Dermis microvascular lymphatic vessel endothelial cell (primary cell): ENCODE measurements around the gene NPTX2. TPM values are rescaled to one million over a fixed set of nuclear protein-coding genes. Genes with fewer than 3 reads are reported as not detected.

Source experiments
- DNase-seq, 2 donors: peaks; one replicate each; pipeline versions ENCODE4 v3.0.0 to v3.0.0-alpha.2; 2010; ENCODE audit warnings: low read depth in 2 of 2
- total RNA-seq: library from RNA; depleted of rRNA; stranded (reverse); fragments of >200 nt; gene quantifications from 2 replicates; pipeline ENCODE4 v1.2.1, GENCODE V29; 2014

NPTX2 gene
- total RNA-seq, 1 donor from 2014 or later, result 6.7 TPM

DNA sequence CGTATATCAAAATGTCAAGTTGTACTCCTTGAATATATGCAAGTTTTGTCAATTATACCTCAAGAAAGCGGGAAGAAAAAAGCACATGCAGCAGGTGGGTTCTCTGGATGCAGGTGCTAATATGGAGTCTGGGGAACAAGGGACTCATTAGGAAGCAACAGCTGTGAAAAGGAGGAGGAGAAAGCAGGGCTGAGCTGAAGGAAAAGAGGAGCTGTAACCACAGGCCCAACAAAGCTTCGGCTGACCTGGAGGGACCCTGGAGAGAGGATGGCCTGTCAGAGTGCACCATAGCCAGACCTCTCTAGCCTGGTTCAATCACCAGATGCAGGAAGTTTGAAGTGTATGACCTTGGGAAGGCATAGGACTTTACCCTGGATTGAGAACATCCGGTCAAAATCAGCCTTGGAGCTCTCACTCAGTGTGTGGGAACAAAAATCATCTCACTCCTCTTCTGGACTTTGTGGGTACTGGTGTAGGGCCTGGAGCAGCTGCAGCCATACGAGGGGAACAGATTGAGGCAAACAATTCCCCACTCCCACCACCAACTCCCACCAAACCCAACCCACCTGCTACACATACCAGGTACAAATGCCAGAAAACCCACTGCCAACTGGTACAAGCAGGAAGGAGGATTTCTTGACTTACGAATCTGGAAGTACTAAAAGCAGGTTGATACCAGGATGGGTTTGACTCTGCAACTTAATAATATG lies 36.7 kb downstream of the NPTX2 start:
- no peak for DNase-seq

DNA sequence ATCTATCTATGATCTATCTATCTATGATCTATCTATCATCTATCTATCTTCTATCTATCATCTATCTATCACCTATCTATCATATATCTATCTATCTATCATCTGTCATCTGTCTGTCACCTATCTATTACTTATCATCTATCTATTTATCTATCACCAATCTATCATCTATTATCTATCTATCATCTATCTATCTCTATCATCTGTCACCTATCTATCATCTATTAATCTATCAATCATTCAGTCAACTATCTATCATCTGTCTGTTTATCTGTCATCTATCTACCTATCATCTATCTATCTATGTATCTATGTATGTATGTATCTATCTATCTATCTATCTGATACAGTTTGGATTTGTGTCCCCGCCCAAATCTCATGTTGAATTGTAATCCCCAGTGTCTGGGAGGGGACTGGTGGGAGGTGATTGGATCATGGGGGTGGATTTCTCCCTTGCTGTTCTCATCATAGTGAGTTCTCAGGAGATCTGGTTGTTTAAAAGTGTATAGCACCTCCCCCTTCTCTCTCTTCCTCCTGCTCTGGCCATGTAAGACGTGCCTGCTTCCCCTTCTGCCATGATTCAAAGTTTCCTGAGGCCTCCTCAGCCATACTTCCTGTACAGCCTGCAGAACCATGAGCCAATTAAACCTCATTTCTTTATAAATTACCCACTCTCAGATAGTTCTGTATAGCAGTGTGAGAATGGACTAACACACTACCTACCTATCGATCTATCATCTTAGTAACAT lies 37.6 kb downstream of the NPTX2 start:
- no peak for DNase-seq

DNA sequence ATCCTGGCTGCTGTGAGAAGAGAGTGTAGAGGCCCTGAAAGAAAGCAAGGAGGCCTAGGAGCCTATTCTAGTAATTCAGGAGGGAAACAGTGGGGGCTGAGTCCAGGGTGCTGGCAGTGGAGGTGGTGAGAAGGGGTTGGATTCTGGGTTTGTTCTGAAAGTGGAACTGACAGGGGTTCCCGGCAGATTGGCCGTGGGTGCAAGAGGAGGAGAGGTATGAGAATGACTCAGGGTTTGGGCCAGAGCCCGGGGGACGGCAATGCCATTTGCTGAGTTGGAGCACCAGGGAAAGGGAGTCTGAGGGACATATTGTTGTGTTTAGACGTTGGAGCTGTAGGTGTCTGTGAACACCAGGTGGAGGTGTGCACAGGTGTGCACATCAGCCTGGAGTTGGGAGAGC lies 38.5 kb downstream of the NPTX2 start:
- no peak for DNase-seq

DNA sequence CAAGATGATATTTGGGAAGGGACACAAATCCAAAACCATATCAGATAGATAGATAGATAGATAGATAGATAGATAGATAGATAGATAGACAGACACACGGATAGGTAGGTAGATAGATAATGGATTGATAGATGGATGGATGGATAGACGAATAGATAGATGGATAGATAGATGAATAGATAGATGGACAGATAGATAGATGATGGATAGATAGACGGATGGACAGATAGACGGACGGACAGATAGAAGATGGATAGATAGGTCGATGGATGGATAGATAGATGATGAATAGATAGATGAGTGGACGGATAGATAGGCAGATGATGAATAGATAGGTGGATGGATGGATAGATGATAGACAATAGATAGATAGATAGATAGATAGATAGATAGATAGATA lies 39.8 kb downstream of the NPTX2 start:
- no peak for DNase-seq

DNA sequence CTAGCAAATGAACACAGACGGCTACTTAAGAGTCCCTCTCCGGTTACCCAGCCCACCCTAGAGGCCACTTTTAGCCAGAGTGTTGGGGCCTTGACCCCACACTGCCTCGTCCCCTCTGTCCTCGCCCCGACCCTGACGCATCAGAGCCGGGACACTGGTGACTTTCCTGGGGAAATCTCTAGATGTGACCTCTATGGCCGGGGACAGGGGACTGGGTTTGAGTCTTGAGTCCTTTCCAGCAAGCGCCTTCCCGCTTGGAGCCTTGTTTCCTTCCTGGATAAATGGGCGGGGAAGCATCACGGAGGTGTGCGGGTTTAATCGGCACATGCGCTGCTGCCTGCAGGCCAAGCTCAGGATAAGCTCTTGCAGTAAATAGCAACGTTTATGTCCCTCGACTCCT lies 40.7 kb downstream of the NPTX2 start:
- no peak for DNase-seq

DNA sequence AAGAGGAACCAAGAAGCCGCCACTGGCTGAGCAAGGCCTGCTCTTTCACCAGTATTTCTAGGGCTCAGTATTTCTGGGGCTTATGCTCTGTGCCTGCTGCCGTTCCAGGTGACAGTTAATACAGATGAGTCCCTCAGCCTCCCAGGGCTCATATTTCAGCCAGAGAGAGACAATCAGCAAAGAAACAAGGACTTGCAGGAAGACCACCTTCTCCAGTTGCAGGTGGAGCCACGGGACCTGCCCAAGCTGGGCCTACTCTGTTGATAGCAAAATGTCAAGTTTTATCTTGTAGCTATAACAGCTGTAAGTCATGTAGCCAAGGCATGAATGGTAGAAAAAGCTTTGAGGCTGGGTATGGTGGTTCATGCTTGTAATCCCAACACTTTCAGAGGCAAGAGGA lies 42.7 kb downstream of the NPTX2 start:
- DNase-seq, result no peak

DNA sequence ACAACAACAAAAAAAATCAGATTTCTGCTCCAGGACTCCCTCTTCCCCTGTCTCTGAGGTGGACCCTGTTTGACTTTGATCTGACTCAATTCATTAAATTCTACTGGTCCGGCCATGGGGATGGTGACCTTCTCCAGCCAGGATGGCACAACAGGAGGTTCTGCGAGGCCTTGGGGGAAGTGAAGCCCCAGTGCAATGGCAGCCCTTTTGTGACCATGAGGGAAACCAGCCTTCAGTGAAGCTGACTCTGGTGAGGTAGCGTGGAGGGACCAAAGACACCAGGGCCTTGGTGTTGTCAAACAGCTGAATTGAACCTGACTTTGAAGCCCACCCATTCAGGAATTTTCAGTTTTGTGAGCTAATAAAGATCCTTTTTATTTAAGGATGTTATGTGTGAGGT lies 44.5 kb downstream of the NPTX2 start:
- DNase-seq, result no peak

DNA sequence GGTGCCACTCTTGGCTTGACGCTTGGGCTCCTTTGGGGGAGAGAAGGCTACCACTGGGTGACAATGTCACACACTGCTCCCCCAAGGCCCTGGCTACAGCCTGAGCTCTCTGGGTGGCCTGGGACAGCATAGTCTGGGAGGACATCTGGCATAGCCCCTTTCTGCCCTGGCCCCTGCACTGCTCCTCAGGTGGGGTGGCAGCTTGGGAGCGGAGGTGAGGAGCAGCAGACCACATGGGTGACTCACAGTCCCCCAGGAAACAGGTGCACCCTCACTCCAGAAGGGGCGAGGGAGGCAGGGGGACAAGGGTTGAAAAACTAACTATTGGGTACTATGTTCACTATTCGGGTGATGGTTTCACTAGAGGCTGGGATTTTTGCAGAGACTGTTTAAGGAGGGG lies 45.2 kb downstream of the NPTX2 start:
- DNase-seq, result no peak

DNA sequence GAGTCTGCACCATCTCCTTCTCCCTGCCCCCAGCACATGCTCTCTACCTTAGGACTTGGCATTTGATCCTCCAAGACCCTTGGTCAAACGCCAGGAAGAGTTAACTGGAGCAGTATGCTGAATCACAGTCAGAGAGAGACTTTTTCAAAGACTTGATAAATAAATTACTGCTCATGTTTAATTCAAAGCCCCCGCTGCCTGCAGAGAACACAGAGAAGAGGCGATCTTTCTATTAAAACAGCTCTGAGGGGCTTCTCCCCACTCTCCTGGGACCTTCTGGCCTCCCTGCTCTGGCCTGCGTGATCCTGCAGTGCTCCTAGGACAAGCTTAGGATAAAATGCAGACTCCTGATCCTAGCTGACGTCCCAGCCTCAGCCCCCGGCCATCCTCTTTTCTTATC lies 47.8 kb downstream of the NPTX2 start:
- no peak for DNase-seq

DNA sequence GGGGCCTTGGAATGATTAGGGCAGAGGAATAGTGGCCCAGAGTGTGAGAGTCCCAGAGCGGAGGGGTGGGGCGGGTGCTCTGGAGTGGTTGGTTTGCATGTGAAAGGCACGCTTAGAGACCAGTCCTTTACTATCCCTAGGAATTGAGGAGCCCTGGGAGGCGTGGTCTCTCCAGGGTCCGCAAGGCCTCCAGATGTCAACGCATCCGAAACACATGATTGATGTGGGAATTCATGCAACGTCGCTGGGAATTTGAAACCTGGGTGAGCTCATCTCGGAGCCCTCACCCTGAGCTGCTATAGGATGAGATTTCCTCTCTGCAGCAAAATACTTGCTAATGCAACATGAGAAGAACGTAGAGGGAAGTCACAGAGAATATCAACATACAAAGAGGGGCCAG lies 51.2 kb downstream of the NPTX2 start:
- no peak for DNase-seq

DNA sequence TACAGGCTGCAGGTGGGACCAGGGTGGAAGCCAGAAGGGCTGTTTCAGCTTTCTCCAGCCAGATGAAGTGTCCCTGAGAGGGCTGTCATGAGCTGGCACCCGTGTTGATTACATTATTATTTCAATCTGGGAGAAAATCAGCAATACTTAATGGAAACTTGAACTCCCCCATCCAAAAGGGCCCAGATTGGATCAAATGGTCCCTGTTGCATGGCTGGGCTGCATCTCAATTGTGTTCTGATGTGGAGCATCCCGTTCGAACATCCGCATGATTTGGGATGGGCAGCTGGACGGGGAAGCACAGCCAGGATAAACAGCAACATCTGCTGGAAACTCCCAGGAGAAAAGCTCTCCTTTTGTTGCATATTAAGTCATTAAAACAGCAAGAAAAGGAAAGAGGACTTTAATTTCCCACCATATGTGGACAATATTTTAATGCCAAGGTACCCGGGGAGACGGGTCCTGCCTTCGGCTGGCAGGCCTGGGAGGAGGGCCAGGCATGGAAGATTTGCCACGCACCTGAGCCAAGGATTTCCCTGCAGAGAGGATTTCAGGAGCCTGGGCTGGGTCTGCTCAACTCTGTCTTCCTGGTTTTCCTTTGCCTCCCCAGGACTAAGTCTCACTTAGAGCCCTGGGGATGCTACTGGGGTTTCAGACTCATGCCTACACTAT lies 52.4 kb downstream of the NPTX2 start:
- no peak for DNase-seq

DNA sequence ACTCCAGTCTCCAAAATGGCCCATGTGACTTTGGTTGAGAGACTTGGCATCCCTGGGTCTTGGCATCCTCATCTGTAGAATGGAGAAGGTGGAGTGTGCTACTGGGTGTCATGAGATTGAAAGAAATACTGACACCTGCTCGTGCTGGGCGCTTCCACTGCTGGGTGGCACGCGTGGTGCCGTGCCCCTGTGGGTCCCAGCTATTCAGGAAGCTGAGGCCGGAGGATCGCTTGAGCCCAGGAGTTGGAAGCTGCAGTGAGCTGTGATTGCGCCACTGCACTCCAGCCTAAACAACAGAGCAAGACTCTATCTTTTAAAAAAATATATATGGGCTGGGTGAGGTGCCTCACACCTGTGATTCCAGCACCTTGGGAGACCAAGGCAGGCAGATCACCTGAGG lies 53.1 kb downstream of the NPTX2 start:
- DNase-seq, result no peak

DNA sequence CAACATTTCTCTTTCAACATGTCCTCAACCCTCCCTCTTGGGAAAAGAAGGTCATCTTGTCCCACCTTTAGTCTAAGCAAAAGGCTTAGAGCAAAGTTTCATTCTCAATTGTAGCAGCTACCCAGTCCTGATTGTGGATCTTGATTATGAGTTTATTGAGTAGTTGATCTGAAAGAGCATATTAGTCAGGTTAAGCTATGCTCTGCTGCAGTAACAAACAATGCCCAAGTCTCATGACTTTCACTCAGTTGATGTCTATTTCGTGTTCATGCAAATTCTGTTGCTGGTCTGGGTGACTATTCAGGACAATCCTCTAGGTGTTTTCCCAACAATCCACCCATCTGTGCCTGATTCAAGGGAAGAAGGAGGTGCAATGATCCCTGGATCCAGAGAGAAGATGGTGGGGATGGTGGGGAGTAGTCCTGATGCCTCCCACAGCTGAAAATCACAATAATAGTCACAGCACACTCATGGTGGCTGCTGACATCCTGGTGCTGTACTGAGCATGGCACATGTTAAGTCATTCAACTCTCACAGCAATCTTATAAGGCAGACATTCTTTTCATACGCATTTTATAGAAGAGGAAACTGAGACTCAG lies 54.7 kb downstream of the NPTX2 start:
- no peak for DNase-seq

DNA sequence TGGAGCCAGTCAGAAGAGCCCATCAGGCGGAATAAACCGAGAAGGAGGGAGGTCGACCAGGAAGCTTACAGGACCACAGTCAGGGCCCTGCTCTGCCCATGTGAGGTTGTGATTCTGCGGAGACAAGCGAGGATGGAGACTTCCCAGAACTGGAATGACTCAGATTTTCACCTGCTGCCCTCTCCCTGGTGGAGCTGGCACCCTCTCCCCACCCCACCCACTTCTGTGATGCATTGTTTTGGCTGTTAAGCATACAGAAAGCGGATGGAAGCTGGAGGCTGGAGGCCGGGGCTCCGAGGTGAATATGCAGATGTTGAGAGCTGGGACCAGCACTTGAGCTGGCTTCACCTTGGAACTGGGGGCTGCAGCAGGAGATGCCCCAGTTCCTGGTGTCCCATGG lies 57.4 kb downstream of the NPTX2 start:
- DNase-seq, result no peak

DNA sequence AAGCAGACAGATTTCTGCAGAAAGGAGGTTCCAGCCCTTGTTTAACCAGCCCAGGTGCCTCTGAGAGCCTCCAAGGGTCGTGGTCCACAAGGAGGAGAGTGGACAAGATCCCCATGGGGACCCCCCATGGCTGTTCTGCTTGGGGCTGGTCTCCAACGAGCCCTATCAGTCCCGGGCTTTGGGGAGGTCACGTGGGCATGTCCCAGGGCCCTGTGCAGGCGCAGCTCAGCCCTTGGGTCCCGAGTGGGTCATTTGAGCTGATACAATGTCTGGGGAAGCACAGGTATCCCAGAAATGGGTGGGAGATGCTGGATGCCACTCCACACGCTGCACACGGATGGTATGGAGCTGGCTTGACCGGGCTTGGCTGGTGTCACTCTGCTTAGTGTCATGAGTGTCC lies 57.8 kb downstream of the NPTX2 start:
- no peak for DNase-seq

DNA sequence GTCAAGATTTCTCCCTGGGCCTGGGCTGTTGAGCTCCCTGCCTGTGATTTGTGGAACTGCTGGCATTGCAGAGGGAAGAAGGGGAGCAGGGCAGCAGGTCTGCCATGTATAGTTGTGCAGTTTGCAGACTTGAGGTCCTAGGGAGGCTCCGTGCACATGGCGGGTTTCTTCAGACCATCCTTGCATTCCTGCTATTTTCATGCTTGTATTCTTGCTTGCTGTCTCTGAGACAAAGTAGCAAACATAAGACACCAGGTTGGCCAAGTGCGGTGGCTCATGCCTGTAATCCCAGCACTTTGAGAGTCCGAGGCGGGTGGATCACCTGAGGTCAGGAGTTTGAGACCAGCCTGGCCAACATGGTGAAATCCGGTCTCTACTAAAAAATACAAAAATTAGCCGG lies 61.1 kb downstream of the NPTX2 start:
- DNase-seq, result no peak

Other genes with a start within 250 kb of the NPTX2 start
- gene BAIAP2L1, start 216.2 kb upstream of the NPTX2 start, total RNA-seq, result 0.25 and 0.26 TPM in 2 replicates